Measurements from ENCODE around the gene SRC.

SRC gene

DNA sequence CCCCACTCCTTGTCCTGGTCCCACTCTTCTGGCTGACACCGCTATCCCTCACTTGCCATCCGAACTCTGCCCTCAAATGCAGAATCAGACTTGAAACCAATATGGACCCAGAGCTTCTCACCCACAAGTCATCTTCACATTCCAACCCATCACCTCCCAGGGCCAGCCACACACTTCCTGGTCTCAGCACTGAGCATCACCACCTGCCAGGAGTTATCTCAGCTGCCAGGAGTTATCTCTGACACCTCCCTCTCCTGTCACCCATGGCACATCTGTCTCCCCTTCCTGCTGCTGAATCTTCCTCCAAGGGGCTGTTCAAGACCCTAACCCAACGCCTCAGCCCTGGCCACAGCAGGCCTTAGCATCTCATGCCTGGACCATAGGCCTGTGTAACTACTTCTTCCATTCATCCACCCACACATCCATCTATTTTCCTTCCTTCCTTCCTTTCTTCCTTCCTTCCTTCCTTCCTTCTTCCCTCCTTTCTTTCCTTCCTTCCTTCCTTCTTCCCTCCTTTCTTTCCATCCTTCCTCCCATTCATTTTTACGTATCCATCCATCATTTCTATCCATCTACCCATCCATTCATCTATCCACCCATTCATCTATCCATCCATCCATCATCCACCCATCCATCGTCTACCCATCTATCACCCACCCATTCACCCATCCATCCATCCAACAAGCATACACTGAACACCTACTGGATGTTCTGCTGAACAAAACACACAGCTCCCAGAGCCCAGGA is 100.5 kb downstream of the SRC start:
- TF ChIP-seq, protein P1, sequence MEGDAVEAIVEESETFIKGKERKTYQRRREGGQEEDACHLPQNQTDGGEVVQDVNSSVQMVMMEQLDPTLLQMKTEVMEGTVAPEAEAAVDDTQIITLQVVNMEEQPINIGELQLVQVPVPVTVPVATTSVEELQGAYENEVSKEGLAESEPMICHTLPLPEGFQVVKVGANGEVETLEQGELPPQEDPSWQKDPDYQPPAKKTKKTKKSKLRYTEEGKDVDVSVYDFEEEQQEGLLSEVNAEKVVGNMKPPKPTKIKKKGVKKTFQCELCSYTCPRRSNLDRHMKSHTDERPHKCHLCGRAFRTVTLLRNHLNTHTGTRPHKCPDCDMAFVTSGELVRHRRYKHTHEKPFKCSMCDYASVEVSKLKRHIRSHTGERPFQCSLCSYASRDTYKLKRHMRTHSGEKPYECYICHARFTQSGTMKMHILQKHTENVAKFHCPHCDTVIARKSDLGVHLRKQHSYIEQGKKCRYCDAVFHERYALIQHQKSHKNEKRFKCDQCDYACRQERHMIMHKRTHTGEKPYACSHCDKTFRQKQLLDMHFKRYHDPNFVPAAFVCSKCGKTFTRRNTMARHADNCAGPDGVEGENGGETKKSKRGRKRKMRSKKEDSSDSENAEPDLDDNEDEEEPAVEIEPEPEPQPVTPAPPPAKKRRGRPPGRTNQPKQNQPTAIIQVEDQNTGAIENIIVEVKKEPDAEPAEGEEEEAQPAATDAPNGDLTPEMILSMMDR (conservative IDR thresholded peaks at IDR 0.05; ENCODE audit: low read depth), result no peak
- H3K27ac ChIP-seq, result no peak overlapping the region
- CTCF ChIA-PET, result no interaction called here
- POLR2A ChIA-PET (ENCODE audit: low non-redundant PET), result no interaction called here
- no peak for DNase-seq (ENCODE audit: low spot score)

DNA sequence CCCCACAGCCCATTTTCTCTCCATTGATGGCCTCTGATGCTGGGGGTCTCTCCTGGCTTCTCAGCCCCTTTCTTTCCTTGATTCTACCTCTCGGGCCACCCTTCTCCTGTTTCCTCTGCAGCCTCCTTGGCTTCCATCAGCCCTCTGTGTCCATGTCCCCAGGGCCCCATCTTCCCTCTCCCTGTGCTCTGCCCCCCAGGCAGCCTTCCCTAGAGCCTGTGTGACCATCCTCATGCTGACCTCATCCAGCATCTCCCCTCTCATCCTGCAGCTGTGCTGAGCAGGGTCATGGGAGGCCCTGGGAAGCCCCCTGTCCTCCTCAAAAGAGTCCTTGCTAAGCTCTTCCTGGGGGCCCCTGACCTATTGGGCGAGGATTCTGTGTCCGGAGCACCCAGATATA is 101.7 kb downstream of the SRC start:
- TF ChIP-seq, protein P1 (conservative IDR thresholded peaks at IDR 0.05; ENCODE audit: low read depth), result no peak
- ChIA-PET CTCF (interaction anchor here (0.7 kb wide), 1 partner anchor 492 kb away, joined by 3 read pairs; no protein-coding TSS in a partner anchor), POLR2A (ENCODE audit: low non-redundant PET) (no interaction called here)
- no peak for DNase-seq (ENCODE audit: low spot score)
- no peak overlapping the region for H3K27ac ChIP-seq

DNA sequence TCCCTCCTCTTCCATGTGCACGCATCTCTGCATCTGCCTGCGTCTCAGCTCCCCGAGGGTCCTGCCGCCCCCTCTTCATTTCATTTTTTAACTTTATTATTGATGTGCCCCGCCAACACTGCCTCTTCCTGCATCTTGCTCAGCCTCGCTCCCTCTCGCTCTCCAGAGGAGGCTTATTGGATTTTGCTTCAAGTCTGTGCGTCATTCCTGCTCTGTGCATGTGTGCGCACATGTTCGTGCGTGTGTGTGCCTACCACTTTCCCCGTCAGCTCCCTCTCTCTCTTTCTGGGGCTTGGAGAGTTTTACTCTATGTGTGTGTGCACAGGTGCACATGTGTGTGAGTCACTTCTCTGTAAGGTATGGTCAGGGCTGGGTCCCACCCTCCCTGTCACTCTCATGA is 103.3 kb downstream of the SRC start:
- ChIA-PET CTCF (no interaction called here), POLR2A (ENCODE audit: low non-redundant PET) (no interaction called here)
- no peak for DNase-seq (ENCODE audit: low spot score)
- TF ChIP-seq, protein P1 (conservative IDR thresholded peaks at IDR 0.05; ENCODE audit: low read depth), result no peak
- no peak overlapping the region for H3K27ac ChIP-seq

DNA sequence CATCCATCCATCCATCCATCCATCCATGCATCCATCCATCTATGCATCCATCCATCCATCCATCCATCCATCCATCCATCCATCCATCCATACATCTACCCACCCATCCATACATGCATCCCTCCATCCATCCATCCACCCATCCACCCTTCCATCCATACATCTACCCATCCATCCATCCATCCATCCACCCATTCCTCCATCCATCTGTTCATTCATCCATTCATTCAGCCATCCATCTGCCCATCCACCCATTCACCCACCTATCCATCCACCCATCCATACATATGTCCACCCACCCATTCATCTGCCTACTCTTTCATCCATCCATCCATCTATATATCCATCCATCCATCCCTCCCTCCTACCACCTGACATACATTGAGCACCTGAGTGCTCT is 104.4 kb downstream of the SRC start:
- ChIA-PET POLR2A (ENCODE audit: low non-redundant PET) (no interaction called here), CTCF (no interaction called here)
- no peak for DNase-seq (ENCODE audit: low spot score)
- TF ChIP-seq, protein P1 (conservative IDR thresholded peaks at IDR 0.05; ENCODE audit: low read depth), result no peak
- no peak overlapping the region for H3K27ac ChIP-seq

DNA sequence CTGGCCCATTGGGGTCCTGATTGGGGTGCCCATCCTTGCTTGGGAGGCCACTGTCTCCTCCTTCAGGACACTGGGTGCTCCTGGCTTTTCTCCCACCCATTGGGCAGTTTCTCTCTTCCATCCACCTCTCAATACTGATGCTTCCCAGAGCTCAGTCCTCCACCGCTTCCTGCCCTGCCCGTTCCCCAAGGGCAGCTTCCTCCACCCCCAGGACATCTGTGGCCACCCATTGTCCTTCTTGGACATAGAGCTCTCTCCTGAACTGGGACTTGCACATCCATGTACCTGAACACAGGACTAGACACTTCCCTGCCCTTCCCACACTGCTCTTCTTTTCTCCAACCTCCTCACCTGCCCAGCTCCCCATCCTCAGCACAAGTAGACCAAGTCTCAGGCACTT is 105.7 kb downstream of the SRC start:
- no peak for DNase-seq (ENCODE audit: low spot score)
- H3K27ac ChIP-seq, result no peak overlapping the region
- TF ChIP-seq, protein P1 (conservative IDR thresholded peaks at IDR 0.05; ENCODE audit: low read depth), result no peak
- ChIA-PET POLR2A (ENCODE audit: low non-redundant PET) (no interaction called here), CTCF (no interaction called here)

DNA sequence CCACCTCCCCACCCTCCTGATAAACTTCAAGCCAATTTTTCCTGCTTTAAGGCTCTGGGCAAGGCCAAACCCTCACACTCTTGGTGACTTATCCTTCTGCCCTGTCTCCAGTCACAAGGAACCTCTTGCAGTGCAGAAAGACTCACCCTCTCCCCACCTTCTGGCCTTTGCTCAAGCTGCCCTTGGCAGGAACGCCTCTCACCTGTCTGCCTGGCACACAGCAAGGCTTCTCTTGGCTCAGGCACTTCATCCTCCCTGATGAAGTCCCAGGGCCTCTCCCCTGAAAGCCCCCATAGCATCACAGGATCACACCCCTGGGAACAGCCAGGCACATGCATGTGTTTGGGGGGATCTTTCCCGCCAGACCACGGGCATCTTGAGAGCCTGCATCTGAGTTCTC is 106.3 kb downstream of the SRC start:
- no peak overlapping the region for H3K27ac ChIP-seq
- TF ChIP-seq, protein P1 (conservative IDR thresholded peaks at IDR 0.05; ENCODE audit: low read depth), result no peak
- CTCF ChIA-PET, result interaction anchor here (0.6 kb wide), 1 partner anchor 20 kb away, joined by 3 read pairs; no protein-coding TSS in a partner anchor
- DNase-seq (ENCODE audit: low spot score), result no peak
- POLR2A ChIA-PET (ENCODE audit: low non-redundant PET), result no interaction called here

Measured in RWPE1 (cell line).